HG02970 (cell line): ENCODE measurements around the gene CYP2E1.
A peak's percentile ranks its signal among the peaks of the same experiment; 100 is the strongest.
"Not testable (repeated sequence)": the region's sequence is repeated elsewhere in the genome, so short reads cannot be mapped to it uniquely, and the experiment has no call there.

ENCODE experiments used
- ATAC-seq: cut with Tn5 transposase; IDR thresholded peaks from one replicate; pipeline ENCODE4 v1.9.1; 2021; ENCODE audit warnings: mild to moderate bottlenecking, moderate library complexity, moderate number of reproducible peaks; ENCODE audit not compliant: unreplicated experiment, low FRiP score

CYP2E1 gene

DNA sequence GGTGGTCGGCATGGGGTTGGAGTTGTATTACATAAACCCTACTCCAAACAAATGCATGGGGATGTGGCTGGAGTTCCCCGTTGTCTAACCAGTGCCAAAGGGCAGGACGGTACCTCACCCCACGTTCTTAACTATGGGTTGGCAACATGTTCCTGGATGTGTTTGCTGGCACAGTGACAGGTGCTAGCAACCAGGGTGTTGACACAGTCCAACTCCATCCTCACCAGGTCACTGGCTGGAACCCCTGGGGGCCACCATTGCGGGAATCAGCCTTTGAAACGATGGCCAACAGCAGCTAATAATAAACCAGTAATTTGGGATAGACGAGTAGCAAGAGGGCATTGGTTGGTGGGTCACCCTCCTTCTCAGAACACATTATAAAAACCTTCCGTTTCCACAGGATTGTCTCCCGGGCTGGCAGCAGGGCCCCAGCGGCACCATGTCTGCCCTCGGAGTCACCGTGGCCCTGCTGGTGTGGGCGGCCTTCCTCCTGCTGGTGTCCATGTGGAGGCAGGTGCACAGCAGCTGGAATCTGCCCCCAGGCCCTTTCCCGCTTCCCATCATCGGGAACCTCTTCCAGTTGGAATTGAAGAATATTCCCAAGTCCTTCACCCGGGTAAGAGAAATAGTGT, at the start of gene CYP2E1:
Gene CYP2E1 (plus strand): TSS at position 407 of the 632 bp plus-strand sequence. CDS start 33 bp downstream, at position 440.
- ATAC-seq: no peak

DNA sequence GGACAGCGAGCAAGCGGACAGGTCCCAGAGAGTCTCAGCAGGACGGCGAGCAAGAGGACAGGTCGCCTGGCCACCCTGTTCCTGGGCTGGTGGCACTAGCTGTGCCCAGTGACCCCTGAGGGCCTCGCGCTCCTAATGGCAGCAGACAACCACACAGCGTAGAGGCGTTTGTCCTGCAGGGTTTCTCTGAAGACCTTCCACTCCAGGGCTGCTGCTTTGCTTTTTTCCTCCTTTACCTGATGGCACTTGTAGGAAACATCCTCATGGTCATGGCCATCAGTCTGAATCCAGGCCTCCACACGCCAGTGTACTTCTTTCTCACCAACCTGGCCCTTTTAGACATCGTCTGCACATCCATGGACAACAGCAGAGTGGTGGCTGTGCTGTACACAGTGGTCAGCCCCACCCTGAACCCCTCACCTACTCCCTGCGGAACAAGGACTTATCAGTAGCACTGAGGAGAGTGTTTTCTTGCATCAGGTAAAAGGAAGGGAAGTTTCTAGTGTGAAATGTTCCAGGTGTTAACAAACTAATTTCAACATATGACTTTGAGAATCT, 46.0 kb upstream of the CYP2E1 start:
- ATAC-seq: no peak

DNA sequence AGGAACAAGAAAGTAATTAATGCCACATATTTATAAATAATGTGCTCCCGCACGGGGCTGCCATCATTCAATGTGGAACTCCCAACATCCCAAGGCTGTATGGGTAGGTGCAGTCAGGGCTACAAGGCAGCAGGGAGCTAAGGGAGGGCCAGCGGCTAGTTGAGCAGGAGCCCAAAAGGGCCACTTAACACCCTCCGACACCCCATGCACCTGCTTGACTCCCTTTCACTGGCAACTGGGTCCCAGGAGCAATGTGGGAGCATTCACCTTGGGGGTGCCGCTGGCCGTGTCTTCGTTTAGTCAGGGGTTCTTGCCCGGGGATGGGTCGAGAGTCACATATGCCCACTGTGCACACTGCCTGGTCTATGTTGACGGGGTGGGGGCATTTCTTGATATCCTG, 45.5 kb upstream of the CYP2E1 start:
- ATAC-seq: no peak

GRCh38 chr10:133484818-133485217, 42.3 kb upstream of the CYP2E1 start:
- ATAC-seq: no peak

DNA sequence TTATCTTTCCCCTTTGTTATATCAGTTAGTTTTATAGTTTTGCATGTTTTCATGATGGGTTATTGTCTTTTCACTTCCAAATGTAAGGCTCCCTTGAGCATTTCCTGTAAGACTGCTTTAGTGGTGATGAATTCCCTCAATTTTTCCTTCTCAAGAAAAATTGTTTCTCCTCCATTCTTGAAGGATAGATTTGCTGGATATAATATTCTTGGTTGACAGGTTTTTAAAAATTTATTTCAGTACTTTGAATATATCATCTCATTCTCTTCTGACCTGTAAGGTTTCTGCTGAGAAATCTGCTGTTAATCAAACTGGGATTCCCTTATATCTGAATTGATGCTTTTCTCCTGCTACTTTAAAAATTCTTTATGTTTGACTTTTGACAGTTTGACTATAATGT, 40.1 kb upstream of the CYP2E1 start:
- ATAC-seq: no peak

DNA sequence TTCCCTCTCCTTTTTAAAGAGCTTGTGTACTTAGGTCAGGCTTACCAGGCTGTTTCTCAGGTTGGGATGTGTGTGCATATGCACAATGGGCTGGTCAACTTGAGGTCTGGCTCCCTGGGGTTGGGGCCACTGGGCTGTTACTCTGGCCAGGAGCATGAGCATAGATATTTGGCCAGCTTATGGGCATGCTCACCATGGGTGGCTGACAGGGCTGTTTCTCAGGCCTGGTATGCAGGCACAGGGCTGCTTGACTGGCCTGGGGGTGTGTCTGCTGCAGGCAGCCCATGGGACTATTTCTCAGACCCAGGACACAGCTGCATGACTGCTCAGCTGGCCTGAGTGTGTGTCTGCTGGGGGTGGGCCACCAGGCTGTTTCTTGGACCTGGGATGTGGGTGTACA, 38.8 kb upstream of the CYP2E1 start:
- no peak for ATAC-seq

DNA sequence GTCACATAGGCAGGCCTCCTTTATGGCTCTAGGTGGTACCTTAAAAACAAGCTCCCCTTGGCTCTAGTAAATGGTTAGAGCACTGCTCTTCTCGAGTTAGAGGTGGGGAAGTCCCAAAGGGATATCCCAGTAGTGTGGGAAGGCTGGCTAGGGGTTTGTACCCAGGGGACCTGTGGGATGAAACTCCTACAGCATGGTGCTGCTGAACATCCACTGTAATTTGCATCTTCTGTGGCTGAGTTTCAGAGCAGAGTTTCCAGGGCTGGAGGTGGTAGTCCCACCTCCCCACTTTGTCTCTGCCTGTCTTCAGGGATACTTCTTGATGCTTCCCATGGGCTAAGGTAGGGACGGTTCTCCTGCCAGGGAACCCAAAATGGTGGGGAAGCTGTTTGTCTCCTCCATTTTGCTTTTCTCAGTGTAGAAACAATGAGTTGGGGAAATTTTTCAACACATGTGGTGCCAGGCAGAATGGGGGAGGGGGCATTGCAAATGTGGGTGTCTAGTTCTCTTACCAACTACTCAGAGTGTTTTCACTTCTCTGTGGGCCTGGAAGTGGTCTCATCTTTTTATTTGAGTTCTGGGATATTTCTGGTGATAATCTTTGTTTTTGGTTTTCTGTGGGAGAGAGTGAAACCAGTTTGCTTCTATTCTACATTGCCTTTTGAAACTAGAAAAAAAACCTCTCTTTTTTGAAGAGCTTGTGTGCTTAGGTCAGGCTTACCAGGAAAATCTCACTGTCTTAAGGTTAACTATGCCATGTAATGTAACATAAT, 37.2 kb upstream of the CYP2E1 start:
- ATAC-seq: no peak

DNA sequence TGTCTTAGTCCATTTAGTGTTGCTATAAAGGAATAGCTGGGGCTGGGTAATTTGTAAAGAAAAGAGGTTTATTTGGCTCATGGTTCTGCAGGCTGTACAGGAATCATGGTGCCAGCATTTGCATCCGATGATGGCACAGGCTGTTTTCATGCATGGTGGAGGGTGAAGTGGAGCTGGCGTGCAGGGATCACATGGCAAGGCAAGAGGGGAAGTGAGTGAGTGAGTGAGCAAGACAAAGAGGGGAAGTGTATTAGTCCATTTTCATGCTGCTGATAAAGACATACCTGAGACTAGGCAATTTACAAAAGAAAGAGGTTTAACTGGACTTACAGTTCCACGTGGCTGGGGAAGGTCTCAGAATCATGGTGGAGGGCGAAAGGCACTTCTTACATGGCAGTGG, 33.6 kb upstream of the CYP2E1 start:
- ATAC-seq: not testable (repeated sequence)

DNA sequence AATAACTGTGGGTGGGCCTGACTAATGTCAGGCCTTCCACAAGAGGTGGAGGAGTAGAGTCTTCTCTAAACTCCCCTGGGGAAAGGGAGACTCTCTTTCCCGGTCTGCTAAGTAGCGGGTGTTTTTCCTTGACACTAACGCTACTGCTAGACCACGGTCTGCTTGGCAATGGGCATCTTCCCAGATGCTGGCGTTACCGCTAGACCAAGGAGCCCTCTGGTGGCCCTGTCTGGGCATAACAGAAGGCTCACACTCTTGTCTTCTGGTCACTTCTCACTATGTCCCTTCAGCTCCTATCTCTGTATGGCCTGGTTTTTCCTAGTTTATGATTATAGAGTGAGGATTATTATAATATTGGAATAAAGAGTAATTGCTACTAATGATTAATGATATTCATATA, 29.8 kb upstream of the CYP2E1 start:
- ATAC-seq: not testable (repeated sequence)

DNA sequence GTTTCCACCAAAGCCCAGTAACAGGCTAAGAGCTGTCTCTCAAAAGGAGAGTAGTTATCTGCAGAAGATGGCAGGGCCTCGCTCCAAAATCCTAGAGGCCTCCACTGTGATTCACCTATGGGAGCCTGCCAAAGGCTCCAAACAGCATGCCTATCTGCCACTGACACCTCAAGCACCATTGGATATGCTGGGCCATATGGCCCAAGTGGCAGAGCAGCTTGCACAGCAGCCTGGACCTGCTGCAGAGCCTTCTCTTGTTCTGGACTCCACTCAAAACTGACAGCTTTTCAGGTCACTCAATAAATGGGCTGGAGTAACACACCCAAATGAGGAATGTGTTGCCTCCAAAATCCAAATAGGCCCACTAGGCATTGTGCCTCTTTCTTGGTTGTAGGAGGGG, 28.0 kb upstream of the CYP2E1 start:
- not testable (repeated sequence) for ATAC-seq

- ATAC-seq: not testable (repeated sequence)
Observed at GRCh38 chr10:133500897-133501296, 26.3 kb upstream of the CYP2E1 start.

DNA sequence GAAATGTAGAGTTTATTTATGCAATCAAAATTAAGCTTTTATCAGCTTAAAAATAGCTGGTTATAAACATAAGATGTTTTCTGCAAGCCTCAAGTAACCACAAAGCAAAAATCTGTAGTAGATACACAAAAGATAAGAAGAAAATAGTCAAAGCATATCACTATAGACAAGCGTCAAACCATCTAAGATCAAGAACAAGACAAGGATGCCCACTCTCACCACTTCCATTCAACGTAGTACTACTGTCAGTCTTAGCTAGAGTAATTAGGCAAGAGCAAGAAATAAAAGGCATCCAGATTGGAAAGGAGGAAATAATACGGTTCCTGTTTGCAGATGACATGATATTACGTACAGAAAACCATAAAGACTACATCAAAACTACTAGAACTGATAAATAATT, 17.5 kb upstream of the CYP2E1 start:
- ATAC-seq: no peak

DNA sequence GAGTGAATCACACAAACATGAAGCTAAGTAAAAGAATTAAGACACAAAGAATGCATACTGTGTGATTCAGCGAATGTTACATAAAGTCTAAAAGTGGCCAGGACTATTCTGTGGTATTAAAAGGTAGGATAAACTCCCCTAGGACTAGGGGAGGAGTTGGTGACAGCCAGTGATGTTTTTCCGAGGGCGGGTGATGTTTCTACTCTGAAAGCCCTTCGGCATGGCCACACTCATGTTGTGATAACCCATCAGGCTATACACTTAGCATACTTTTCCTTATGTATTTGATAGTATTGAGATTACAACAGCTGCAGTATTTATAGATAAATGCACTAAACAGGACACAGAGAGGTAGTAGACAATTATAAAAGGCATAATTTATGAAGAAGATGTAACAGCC, 15.8 kb upstream of the CYP2E1 start:
- no peak for ATAC-seq

DNA sequence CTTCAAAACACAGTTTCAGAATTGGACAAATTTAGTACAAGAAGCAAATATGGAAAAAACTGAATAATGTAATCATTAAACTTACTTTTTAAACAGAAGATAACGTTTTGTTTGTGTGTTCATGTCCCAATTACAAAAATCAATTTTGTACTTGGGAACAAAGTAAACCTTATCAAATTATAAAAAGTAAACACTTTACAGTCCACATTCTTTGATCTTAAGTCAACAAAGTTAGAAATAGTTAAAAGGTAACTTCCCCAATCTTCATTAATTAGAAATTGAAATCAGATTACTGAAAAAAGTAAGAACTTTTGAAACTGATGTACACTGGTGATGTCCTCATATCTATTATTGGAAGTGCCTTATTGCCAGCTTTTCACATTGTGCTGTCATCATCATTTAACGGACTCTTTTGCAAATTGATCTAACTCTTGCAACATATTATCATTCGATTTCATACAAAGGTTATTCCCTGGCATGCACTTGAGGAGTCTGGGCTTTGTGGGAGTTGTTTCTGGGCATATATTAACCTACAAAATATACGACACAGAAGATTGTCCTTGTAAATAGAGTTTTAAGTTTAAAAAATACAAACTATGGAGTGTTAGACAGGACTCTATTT, 15.1 kb upstream of the CYP2E1 start:
- ATAC-seq: no peak

GRCh38 chr10:133515471-133515870, 11.7 kb upstream of the CYP2E1 start:
- no peak for ATAC-seq

DNA sequence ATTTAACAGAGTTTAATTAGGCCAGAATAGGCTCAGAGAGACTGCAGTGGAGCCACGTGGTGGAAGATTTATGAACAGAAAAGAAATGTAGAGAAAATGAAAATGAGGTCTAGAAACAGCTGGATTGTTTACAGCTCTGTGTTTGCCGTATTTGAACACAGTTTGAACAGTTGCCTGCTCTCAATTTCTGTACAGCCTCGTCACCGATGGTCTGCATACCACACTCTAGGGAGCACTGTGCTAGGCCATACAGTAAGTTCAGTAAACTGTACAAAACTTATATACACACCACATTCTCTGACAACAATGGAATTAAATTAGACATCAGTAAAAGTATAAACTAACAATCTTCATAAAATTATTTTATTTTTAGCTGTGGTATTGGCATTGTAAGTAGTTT, 11.1 kb upstream of the CYP2E1 start:
- no peak for ATAC-seq

GRCh38 chr10:133518517-133518916, 8.6 kb upstream of the CYP2E1 start:
- ATAC-seq: not testable (repeated sequence)

GRCh38 chr10:133520193-133520738, 6.9 kb upstream of the CYP2E1 start:
- ATAC-seq: peak; percentile 78

DNA sequence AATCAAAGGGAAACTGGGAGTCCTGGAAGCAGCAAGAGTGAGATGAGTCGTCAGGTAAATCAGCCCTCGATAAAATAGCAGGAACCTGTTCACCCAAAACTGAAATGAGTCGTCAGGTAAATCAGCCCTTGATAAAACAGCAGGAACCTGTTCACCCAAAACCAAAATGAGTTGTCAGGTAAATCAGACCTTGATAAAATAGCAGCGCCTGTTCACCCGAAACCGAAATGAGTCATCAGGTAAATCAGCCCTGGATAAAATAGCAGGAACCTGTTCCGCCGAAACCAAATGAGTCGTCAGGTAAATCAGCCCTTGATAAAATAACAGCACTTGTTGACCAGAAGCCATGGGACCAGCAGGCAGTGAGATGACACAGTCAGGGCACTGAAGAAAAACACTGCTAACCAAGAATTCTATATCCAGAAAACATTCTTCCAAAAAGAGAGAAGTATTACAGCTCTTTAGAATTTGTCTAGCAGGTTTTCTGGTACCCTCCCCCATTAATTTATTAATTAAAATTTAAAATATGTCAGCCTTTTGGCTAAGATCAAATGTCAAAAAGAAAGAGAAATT, 3.4 kb upstream of the CYP2E1 start:
- ATAC-seq: no peak

- no peak for ATAC-seq
Observed at GRCh38 chr10:133525444-133525843, 1.7 kb upstream of the CYP2E1 start.
